Sigmoid colon (tissue), 7 donors: Measurements from ENCODE around the gene COIL. TPM values are rescaled to one million over a fixed set of nuclear protein-coding genes. Genes with fewer than 3 reads are reported as not detected.
A peak's percentile ranks its signal among the peaks of the same experiment; 100 is the strongest.

Source experiments
- DNase-seq: peaks from one replicate; pipeline ENCODE4 v3.0.0-alpha.2; 2019
- H3K27ac ChIP-seq, 4 donors: fragments of 200-600 bp; sonication (generic); one replicate each; pipeline ENCODE4 v1.5.1; 2016 to 2019; ENCODE audit warnings: mild to moderate bottlenecking in 1 of 4
- H3K27me3 ChIP-seq, 3 donors: fragments of 200-600 bp; sonication (generic); one replicate each; pipeline ENCODE4 v1.5.1; 2019; ENCODE audit warnings: mild to moderate bottlenecking in 1 of 3
- H3K36me3 ChIP-seq, 4 donors: fragments of 200-600 bp; sonication (generic); one replicate each; pipeline ENCODE4 v1.5.1; 2016 to 2019
- H3K4me1 ChIP-seq, 4 donors: fragments of 200-600 bp; sonication (generic); one replicate each; pipeline ENCODE4 v1.5.1; 2017 to 2019
- H3K4me3 ChIP-seq, 4 donors: fragments of 200-600 bp; sonication (generic); one replicate each; pipeline ENCODE4 v1.5.1; 2017 to 2019; ENCODE audit warnings: mild to moderate bottlenecking in 2 of 4, moderate library complexity in 1 of 4
- H3K9me3 ChIP-seq, 4 donors: fragments of 200-600 bp in 3 of 4; sonication (generic) in 3 of 4; one replicate each; pipeline versions ENCODE4 v1.5.1 to v1.6.1; 2013 to 2019
- EP300 ChIP-seq, 4 donors: sonication (generic); formaldehyde crosslinking; IDR thresholded peaks; one replicate each; pipeline ENCODE4 v1.6.1; 2017; ENCODE audit warnings: antibody characterized with exemption in 4 of 4
- POLR2A ChIP-seq, 2 donors: fragments of 450-650 bp; IDR thresholded peaks; one replicate each; pipeline ENCODE4 v1.6.1; 2016; ENCODE audit warnings: antibody characterized with exemption in 2 of 2, mild to moderate bottlenecking in 2 of 2, moderate library complexity in 2 of 2
- POLR2AphosphoS5 ChIP-seq, 4 donors: sonication (generic); formaldehyde crosslinking; IDR thresholded peaks; one replicate each; pipeline ENCODE4 v1.6.1; 2017; ENCODE audit warnings: antibody characterized with exemption in 4 of 4
- WGBS, 2 donors: extraction: QIAGEN DNeasy Blood & Tissue Kit; methylation state at CpG; one replicate each; pipeline ENCODE4 v1.1.7; 2013; 5-methylcytosine and 5-hydroxymethylcytosine counted together
- intact Hi-C: fragments of 100-400 bp; cut with DNase I; formaldehyde crosslinking; loops from one replicate; pipeline ENCODE4 v1.15.1; 2023
- polyA plus RNA-seq, 3 donors: library from polyadenylated mRNA; stranded (reverse); fragments of 200-250 nt; gene quantifications; one replicate each; pipeline ENCODE4 v1.2.3, GENCODE V29; 2013
- total RNA-seq, 4 donors: library from RNA; depleted of rRNA; stranded (reverse); fragments of >200 nt; gene quantifications; one replicate each; pipeline ENCODE4 v1.1.0, GENCODE V29; 2016
- TF ChIP-seq, protein P1 (sequence below), 4 experiments: fragments of 450-650 bp in 3 of 4; fragments of 200-600 bp in 1 of 4; IDR thresholded peaks; one replicate each; pipeline ENCODE4 v1.5.1; 2016 to 2019; ENCODE audit warnings: antibody characterized with exemption in 4 of 4, mild to moderate bottlenecking in 3 of 4, moderate library complexity in 2 of 4
- donor health status: healthy with polysubstance abuse.
- donor health status: Bipolar disorder and iron deficiency.
- donor health status: healthy.

Gene COIL
- total and polyA plus RNA-seq, 7 donors: 8.3 to 15.1 (median 11.8) TPM

DNA sequence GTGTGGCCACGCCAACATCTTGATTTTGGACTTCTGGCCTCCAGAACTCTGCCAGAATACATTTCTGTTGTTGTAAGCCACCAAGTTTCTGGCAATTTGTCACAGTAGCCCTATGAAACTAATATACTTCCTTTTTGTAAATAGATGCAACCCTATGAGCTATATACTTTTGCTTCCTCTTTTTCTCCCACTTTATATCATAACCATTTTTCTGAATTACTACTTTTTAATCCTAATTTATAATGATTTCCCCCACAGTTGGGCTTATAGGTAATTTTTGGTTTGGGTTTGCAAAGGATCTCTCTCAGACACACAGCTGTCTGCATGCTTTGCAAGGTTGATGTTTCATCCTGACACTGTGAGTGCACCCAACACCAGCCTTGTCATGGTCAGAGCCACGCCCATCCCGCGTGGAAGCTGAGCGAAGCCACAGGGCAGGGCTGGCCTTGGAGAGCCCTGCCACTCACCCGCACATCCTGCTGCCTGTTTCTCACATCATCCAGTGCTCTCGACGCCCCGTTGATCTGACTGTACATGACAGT lies 52.8 kb downstream of the COIL start:
- H3K36me3 ChIP-seq: peaks cover 0 to 57% (median 29%) of the 10 kb centered on the region in 4 donors
- DNase-seq: no peak
- H3K4me1 ChIP-seq: peaks cover 0 to 34% (median 23%) of the 10 kb centered on the region in 4 donors
- intact Hi-C loops: no loop called here
- H3K27me3 ChIP-seq: no peaks in the 10 kb centered on the region
- 51 to 60% methylated on average over 9 of the region's 9 CpGs for WGBS, 2 donors
- no peaks in the 10 kb centered on the region for H3K9me3 ChIP-seq
- H3K4me3 ChIP-seq: no peak overlapping the region
- TF ChIP-seq POLR2AphosphoS5 (IDR thresholded peaks at IDR 0.05) (no peak), EP300 (IDR thresholded peaks at IDR 0.05) (no peak), POLR2A (IDR thresholded peaks at IDR 0.05) (no peak)
- TF ChIP-seq, protein P1, sequence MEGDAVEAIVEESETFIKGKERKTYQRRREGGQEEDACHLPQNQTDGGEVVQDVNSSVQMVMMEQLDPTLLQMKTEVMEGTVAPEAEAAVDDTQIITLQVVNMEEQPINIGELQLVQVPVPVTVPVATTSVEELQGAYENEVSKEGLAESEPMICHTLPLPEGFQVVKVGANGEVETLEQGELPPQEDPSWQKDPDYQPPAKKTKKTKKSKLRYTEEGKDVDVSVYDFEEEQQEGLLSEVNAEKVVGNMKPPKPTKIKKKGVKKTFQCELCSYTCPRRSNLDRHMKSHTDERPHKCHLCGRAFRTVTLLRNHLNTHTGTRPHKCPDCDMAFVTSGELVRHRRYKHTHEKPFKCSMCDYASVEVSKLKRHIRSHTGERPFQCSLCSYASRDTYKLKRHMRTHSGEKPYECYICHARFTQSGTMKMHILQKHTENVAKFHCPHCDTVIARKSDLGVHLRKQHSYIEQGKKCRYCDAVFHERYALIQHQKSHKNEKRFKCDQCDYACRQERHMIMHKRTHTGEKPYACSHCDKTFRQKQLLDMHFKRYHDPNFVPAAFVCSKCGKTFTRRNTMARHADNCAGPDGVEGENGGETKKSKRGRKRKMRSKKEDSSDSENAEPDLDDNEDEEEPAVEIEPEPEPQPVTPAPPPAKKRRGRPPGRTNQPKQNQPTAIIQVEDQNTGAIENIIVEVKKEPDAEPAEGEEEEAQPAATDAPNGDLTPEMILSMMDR (IDR thresholded peaks at IDR 0.05): no peak
- peak overlapping the region in 1 of 4 donors; percentile 34 for H3K27ac ChIP-seq

DNA sequence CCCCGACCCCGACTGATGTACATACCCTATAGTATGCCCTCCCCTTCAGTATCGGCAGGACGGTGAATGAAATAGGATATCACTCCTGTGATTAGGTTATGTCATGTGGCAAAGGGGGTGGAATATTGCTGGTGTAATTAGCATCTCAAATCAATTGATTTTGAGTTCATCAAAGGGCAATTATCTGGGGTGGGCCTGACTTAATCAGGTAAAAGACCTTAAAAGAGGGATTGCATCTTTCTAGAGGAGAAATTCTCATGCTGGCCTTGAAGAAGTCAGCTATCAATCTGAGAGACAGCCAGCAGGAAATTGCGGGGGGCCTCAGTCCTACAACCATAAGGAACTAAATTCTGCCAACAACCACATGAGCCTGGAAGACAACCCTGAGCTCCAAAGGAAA lies 57.3 kb downstream of the COIL start:
- Histone ChIP-seq H3K4me1 (no peaks in the 10 kb centered on the region), H3K27me3 (no peaks in the 10 kb centered on the region), H3K9me3 (no peaks in the 10 kb centered on the region), H3K27ac (no peak overlapping the region), H3K4me3 (no peak overlapping the region), H3K36me3 (peaks cover 0 to 100% (median 51%) of the 10 kb centered on the region in 4 donors)
- TF ChIP-seq POLR2A (IDR thresholded peaks at IDR 0.05): no peak
- no peak for TF ChIP-seq POLR2AphosphoS5 (IDR thresholded peaks at IDR 0.05)
- TF ChIP-seq, protein P1 (IDR thresholded peaks at IDR 0.05): no peak
- TF ChIP-seq EP300 (IDR thresholded peaks at IDR 0.05): no peak
- 97 to 99% methylated on average over 5 of the region's 5 CpGs for WGBS, 2 donors
- no peak for DNase-seq
- intact Hi-C loops: no loop called here

DNA sequence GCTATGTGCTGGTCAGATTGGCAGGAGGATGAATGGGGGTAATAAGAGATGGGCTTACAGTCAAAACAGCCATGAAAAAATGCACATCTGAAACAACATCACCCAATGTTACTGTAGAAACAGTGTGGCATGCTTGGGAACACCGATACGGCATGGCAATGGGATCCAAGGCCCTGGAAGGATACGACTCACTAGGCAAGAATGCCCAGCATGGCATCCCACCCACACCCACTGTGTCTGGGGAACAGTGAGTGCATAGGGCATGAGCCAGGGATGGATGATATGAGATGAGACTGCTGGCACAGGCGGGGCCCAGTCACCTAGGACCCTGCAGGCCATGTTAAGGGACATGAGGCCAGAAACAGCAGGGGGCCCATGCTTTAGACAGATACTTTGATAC lies 58.5 kb downstream of the COIL start:
- H3K36me3 ChIP-seq: peaks cover 0 to 99% (median 48%) of the 10 kb centered on the region in 4 donors
- H3K9me3 ChIP-seq: no peaks in the 10 kb centered on the region
- no peak for DNase-seq
- 95 to 97% methylated on average over 4 of the region's 4 CpGs for WGBS, 2 donors
- intact Hi-C loops: no loop called here
- TF ChIP-seq POLR2AphosphoS5 (IDR thresholded peaks at IDR 0.05): no peak
- TF ChIP-seq, protein P1 (IDR thresholded peaks at IDR 0.05): no peak
- no peak for TF ChIP-seq POLR2A (IDR thresholded peaks at IDR 0.05)
- TF ChIP-seq EP300 (IDR thresholded peaks at IDR 0.05): no peak
- no peak overlapping the region for H3K4me3 ChIP-seq
- no peaks in the 10 kb centered on the region for H3K4me1 ChIP-seq
- no peaks in the 10 kb centered on the region for H3K27me3 ChIP-seq
- H3K27ac ChIP-seq: no peak overlapping the region

DNA sequence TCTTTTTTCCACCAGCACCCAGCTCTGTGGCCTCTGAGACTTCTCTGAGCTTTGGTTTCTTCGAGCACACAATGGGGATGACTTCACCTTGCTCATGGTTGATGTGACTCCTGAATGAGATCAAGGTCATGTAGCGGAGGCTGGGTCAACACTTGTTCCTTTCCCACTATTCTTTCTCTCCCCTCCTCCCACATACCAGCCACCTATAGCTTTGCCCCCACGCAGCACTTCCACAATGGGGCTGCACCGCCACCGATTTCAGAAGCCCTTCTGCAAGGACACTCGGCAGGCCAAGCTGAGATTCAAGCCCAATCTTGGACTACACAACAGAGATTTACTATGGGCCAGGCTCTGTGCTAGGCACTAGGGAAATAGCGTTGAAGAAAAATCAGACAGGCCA lies 61.4 kb downstream of the COIL start:
- TF ChIP-seq, protein P1 (IDR thresholded peaks at IDR 0.05): no peak
- TF ChIP-seq POLR2AphosphoS5 (IDR thresholded peaks at IDR 0.05): no peak
- no peak for TF ChIP-seq EP300 (IDR thresholded peaks at IDR 0.05)
- no peak for TF ChIP-seq POLR2A (IDR thresholded peaks at IDR 0.05)
- no peaks in the 10 kb centered on the region for H3K9me3 ChIP-seq
- H3K4me1 ChIP-seq: no peaks in the 10 kb centered on the region
- intact Hi-C loops: no loop called here
- H3K27me3 ChIP-seq: no peaks in the 10 kb centered on the region
- peaks cover 6 to 99% (median 53%) of the 10 kb centered on the region in 4 donors for H3K36me3 ChIP-seq
- WGBS, 2 donors: 97 to 98% methylated on average over 7 of the region's 7 CpGs
- no peak overlapping the region for H3K27ac ChIP-seq
- no peak overlapping the region for H3K4me3 ChIP-seq
- DNase-seq: no peak

DNA sequence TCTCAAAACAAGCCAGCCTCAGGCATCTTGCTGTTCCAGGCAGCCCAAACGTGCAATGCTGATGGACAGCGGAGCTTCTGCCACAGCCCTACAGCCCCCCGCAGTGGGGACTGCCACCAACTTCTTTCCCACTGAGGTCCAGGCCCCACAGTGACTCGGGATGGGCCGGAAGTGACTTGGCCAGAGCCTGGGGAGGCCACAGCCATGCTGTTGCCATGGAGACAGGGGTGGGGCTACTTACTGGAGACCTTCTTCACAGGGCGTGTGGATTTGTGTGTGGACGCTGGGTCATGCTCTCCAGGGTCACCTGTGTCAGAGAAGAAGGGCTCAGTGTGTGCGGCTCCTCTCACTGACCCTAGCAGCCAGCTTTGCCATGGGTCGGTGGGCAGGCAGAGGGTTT lies 62.0 kb downstream of the COIL start:
- H3K36me3 ChIP-seq: peaks cover 7 to 99% (median 54%) of the 10 kb centered on the region in 4 donors
- DNase-seq: no peak
- intact Hi-C loops: no loop called here

More for the DNA sequence above, 62.0 kb downstream of the COIL start:
- Histone ChIP-seq H3K27ac (no peak overlapping the region), H3K4me1 (no peaks in the 10 kb centered on the region), H3K4me3 (no peak overlapping the region), H3K27me3 (no peaks in the 10 kb centered on the region), H3K9me3 (no peaks in the 10 kb centered on the region)
- TF ChIP-seq EP300 (IDR thresholded peaks at IDR 0.05): no peak
- TF ChIP-seq POLR2A (IDR thresholded peaks at IDR 0.05): no peak
- TF ChIP-seq, protein P1 (IDR thresholded peaks at IDR 0.05): no peak
- no peak for TF ChIP-seq POLR2AphosphoS5 (IDR thresholded peaks at IDR 0.05)
- WGBS, 2 donors: 68 to 74% methylated on average over 9 of the region's 9 CpGs
